ENCODE results near the gene SUN2.

DNA sequence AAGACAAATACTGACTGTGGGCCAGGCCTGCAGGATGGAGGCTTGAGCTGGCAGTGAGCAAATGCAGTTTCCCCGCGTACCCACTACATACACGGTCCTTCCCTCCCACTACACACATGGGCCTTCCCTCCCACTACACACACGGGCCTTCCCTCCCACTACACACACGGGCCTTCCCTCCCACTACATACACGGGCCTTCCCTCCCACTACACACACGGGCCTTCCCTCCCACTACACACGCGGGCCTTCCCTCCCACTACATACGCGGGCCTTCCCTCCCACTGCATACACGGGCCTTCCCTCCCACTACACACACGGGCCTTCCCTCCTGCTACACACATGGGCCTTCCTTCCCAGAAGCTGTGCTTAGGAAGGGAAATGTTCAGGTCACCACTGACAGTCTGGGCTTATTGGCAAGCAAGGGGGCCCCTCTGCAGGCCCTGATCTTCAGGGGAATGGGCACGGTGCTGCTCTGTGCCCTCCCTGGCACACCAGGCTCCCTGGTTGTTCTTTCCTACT, 27.4 kb upstream of the SUN2 start:
- TF ChIP-seq, protein P1, sequence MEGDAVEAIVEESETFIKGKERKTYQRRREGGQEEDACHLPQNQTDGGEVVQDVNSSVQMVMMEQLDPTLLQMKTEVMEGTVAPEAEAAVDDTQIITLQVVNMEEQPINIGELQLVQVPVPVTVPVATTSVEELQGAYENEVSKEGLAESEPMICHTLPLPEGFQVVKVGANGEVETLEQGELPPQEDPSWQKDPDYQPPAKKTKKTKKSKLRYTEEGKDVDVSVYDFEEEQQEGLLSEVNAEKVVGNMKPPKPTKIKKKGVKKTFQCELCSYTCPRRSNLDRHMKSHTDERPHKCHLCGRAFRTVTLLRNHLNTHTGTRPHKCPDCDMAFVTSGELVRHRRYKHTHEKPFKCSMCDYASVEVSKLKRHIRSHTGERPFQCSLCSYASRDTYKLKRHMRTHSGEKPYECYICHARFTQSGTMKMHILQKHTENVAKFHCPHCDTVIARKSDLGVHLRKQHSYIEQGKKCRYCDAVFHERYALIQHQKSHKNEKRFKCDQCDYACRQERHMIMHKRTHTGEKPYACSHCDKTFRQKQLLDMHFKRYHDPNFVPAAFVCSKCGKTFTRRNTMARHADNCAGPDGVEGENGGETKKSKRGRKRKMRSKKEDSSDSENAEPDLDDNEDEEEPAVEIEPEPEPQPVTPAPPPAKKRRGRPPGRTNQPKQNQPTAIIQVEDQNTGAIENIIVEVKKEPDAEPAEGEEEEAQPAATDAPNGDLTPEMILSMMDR (conservative IDR thresholded peaks at IDR 0.05 in 1 of 2, IDR thresholded peaks at IDR 0.05 in 1 of 2; ENCODE audit: low read depth in 1 of 2, low read length in 2 of 2): no peak
- no peak for TF ChIP-seq EZH2 (IDR thresholded peaks at IDR 0.05; ENCODE audit: low read length, missing control alignments)

Data from fibroblast of lung (primary cell).